Esophagus squamous epithelium (tissue), 5 donors: ENCODE results near the gene CDK5RAP1. TPM values are rescaled to one million over a fixed set of nuclear protein-coding genes. Genes with fewer than 3 reads are reported as not detected.

Experiments used
- DNase-seq: peaks from one replicate; lab custom pipeline; 2025; lab: John Stamatoyannopoulos, UW
- H3K27ac ChIP-seq, 4 donors: fragments of 200-600 bp; sonication (generic); one replicate each; pipeline ENCODE4 v1.5.1; 2016 to 2019; ENCODE audit warnings: mild to moderate bottlenecking in 1 of 4
- H3K27me3 ChIP-seq, 4 donors: fragments of 200-600 bp; sonication (generic); 1 replicate in 3 of 4; 2 replicates in 1 of 4; pipeline versions ENCODE4 v1.5.1 to v1.6.0; 2017 to 2021; ENCODE audit warnings: antibody characterized with exemption in 1 of 4
- H3K36me3 ChIP-seq, 3 donors: fragments of 200-600 bp; sonication (generic); one replicate each; pipeline ENCODE4 v1.5.1; 2016 to 2019
- H3K4me1 ChIP-seq, 3 donors: fragments of 200-600 bp; sonication (generic); one replicate each; pipeline ENCODE4 v1.5.1; 2017 to 2019
- H3K4me3 ChIP-seq, 4 donors: fragments of 200-600 bp; sonication (generic); 1 replicate in 3 of 4; 2 replicates in 1 of 4; pipeline ENCODE4 v1.5.1; 2016 to 2019; ENCODE audit warnings: mild to moderate bottlenecking in 2 of 4, moderate library complexity in 1 of 4
- H3K9me3 ChIP-seq, 3 donors: fragments of 200-600 bp; sonication (generic); one replicate each; pipeline ENCODE4 v1.5.1; 2016 to 2019
- CTCF ChIP-seq, 6 experiments: fragments of 450-650 bp in 4 of 6; fragments of 200-600 bp in 2 of 6; sonication (generic) in 2 of 6; IDR thresholded peaks; one replicate each; pipeline ENCODE4 v1.5.1; 2016 to 2019; ENCODE audit warnings: antibody characterized with exemption in 6 of 6, mild to moderate bottlenecking in 4 of 6, moderate library complexity in 4 of 6
- POLR2A ChIP-seq, 4 donors: fragments of 450-650 bp; IDR thresholded peaks; one replicate each; pipeline ENCODE4 v1.6.1; 2017; ENCODE audit warnings: antibody characterized with exemption in 4 of 4, mild to moderate bottlenecking in 4 of 4, moderate library complexity in 3 of 4
- WGBS, 2 donors: methylation state at CpG; one replicate each; pipeline ENCODE4 v1.1.5; 2018; 5-methylcytosine and 5-hydroxymethylcytosine counted together
- intact Hi-C: fragments of 100-400 bp; cut with DNase I; formaldehyde crosslinking; loops from one replicate; pipeline ENCODE4 v1.15.0; 2022
- total RNA-seq, 4 donors: library from RNA; depleted of rRNA; stranded (reverse); fragments of >200 nt; gene quantifications; one replicate each; pipeline ENCODE4 v1.1.0, GENCODE V29; 2016
- donor health status: DM: yes; HTN: yes; CAD: no.

CDK5RAP1 gene
- total RNA-seq, 4 donors from 2014 or later = 13.5 to 23.2 (median 20.1) TPM

DNA sequence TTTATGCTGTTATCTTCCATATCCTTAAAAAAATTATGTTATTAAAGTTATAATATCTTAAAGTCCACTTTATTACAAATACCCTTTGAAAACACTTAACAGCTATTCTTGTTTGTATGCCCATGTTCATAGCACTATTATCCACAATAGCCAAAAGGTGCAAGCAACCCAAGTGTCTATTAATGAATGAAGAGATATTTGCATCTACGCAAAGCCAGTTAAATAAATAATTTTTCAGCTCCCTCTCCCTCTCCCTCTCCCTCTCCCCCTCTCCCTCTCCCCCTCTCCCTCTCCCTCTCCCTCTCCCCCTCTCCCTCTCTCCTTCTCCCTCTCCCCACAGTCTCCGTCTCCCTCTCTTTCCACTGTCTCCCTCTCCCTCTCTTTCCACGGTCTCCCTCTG is 13.1 kb downstream of the CDK5RAP1 start:
- intact Hi-C loops = no loop called here
- Histone ChIP-seq H3K9me3 (no peaks in the 10 kb centered on the region), H3K4me1 (no peaks in the 10 kb centered on the region), H3K36me3 (peaks cover 13 to 98% (median 45%) of the 10 kb centered on the region in 3 donors), H3K4me3 (no peak overlapping the region), H3K27me3 (no peaks in the 10 kb centered on the region), H3K27ac (no peak overlapping the region)
- 88 to 90% methylated on average over 3 of the region's 3 CpGs for WGBS, 2 donors
- no peak for DNase-seq
- no peak for TF ChIP-seq POLR2A (IDR thresholded peaks at IDR 0.05)
- no peak for TF ChIP-seq CTCF (IDR thresholded peaks at IDR 0.05)

- DNase-seq = no peak
- no peaks in the 10 kb centered on the region for H3K4me1 ChIP-seq
- intact Hi-C loops = no loop called here
- H3K9me3 ChIP-seq = no peaks in the 10 kb centered on the region
- H3K36me3 ChIP-seq = peaks cover 13 to 98% (median 39%) of the 10 kb centered on the region in 3 donors
- H3K27ac ChIP-seq = no peak overlapping the region
- H3K27me3 ChIP-seq = no peaks in the 10 kb centered on the region
- TF ChIP-seq CTCF (IDR thresholded peaks at IDR 0.05) (no peak), POLR2A (IDR thresholded peaks at IDR 0.05) (no peak)
- 38 to 65% methylated on average over 7 of the region's 7 CpGs for WGBS, 2 donors
- no peak overlapping the region for H3K4me3 ChIP-seq
These were observed 14.1 kb downstream of the CDK5RAP1 start for GRCh38 chr20:33387177-33387576.

DNA sequence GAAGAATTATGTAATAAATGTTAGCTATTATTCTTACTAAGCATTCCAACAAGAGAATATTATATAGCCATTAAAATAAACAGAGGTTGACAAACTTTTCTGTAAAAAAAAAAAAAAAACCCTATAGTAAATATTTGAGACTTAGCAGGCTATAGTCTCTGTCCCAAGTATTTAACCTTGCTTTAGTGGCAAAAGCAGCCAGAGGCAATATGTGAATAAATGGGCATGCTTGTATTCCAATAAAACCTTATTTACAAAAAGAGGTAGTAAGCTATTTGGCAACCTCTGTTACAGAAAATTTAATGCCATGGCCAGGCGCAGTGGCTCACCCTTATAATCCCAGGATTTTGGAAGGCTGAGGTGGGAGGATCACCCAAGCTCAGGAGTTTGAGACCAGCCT is 14.6 kb downstream of the CDK5RAP1 start:
- Histone ChIP-seq H3K36me3 (peaks cover 13 to 98% (median 38%) of the 10 kb centered on the region in 3 donors), H3K27ac (no peak overlapping the region), H3K27me3 (no peaks in the 10 kb centered on the region), H3K9me3 (no peaks in the 10 kb centered on the region), H3K4me1 (no peaks in the 10 kb centered on the region), H3K4me3 (no peak overlapping the region)
- no peak for DNase-seq
- 100% methylated on average over 1 of the region's 1 CpG for WGBS, 2 donors
- intact Hi-C loops = no loop called here
- no peak for TF ChIP-seq CTCF (IDR thresholded peaks at IDR 0.05)
- TF ChIP-seq POLR2A (IDR thresholded peaks at IDR 0.05) = no peak

DNA sequence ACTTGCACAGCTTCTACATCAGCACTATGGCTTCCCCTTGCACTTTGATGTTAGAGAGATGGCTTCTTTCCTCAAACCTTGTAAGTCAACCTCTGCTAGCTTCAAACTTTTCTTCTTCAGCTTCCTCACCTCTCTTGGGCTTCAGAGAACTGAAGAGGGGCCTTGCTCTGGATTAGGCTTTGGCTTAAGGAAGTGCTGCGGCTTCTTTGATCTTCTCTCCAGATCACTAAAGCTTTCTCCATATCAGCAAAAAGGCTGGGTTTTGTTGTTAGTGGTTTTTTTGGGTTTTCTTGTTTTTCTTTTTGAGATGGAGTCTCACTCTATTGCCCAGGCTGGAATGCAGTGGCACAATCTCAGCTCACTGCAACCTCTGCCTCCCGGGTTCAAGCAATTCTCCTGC is 24.0 kb downstream of the CDK5RAP1 start:
- DNase-seq = no peak
- no peaks in the 10 kb centered on the region for H3K27me3 ChIP-seq
- no peak overlapping the region for H3K4me3 ChIP-seq
- H3K27ac ChIP-seq = no peak overlapping the region
- TF ChIP-seq POLR2A (IDR thresholded peaks at IDR 0.05) (no peak), CTCF (IDR thresholded peaks at IDR 0.05) (no peak)
- H3K36me3 ChIP-seq = peaks cover 26 to 98% (median 33%) of the 10 kb centered on the region in 3 donors
- H3K9me3 ChIP-seq = no peaks in the 10 kb centered on the region
- 89 to 100% methylated on average over 1 to 2 of the region's 2 CpGs for WGBS, 2 donors
- intact Hi-C loops = no loop called here
- no peaks in the 10 kb centered on the region for H3K4me1 ChIP-seq

DNA sequence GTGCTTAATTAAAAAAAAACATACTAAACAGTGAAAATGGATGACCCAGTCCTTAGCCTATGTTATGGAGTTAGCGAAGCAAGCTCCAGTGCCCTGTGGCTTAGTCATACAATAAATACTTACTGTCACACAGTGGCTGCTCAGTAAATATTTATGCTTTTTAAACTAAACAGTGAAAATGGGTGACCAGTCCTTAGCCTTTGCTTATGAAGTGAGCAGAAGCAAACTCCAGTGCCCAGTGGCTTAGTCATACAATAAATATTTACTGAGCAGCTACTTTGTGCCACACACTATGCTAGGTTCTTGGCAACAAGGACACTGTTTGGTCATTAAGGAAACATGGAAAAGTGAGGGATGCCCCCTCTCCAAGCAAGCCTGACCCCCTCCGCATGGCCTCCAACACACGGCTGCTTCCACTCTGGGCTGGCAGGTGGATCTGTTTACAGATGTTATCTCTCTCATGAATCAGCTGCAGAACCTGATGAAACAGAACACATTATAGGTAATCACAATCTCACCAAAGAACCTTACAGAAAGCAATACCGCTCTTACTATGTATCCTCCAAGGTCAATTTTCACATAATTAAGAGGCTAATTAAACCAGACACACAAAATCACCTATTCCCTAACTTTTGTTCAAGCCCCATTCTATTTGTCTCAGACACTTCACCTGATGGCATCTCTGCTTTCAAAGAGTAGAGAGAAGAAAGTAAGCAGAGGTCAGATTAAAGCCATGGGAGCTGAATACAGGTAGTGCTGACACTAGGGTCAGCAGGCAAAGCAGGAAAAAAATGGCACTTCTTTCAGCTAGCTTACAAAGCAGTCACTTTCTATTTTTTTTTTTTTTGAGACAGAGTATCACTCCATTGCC is 27.3 kb downstream of the CDK5RAP1 start:
- no peaks in the 10 kb centered on the region for H3K27me3 ChIP-seq
- no peaks in the 10 kb centered on the region for H3K4me1 ChIP-seq
- no peak for DNase-seq
- no peak for TF ChIP-seq CTCF (IDR thresholded peaks at IDR 0.05)
- TF ChIP-seq POLR2A (IDR thresholded peaks at IDR 0.05) = no peak
- peaks cover 15 to 99% (median 28%) of the 10 kb centered on the region in 3 donors for H3K36me3 ChIP-seq
- H3K4me3 ChIP-seq = no peak overlapping the region
- intact Hi-C loops = no loop called here
- no peak overlapping the region for H3K27ac ChIP-seq
- no peaks in the 10 kb centered on the region for H3K9me3 ChIP-seq
- 88 to 91% methylated on average over 4 of the region's 4 CpGs for WGBS, 2 donors
